HG03442 (cell line): ENCODE measurements around the gene FAM163B.

ENCODE experiments used
- ATAC-seq: cut with Tn5 transposase; IDR thresholded peaks from one replicate; pipeline ENCODE4 v1.9.1; 2021; ENCODE audit warnings: mild to moderate bottlenecking, moderate library complexity; ENCODE audit not compliant: unreplicated experiment

The FAM163B gene

GRCh38 chr9:133532937-133533668, 76.1 kb downstream of the FAM163B start:
- ATAC-seq: no peak

- no peak for ATAC-seq
Observed at GRCh38 chr9:133531293-133531692, 77.9 kb downstream of the FAM163B start.

GRCh38 chr9:133529874-133530273, 79.3 kb downstream of the FAM163B start:
- no peak for ATAC-seq

- no peak for ATAC-seq
Observed at GRCh38 chr9:133529457-133529856, 79.7 kb downstream of the FAM163B start.

- ATAC-seq: no peak
Observed at GRCh38 chr9:133528876-133529241, 80.3 kb downstream of the FAM163B start.

GRCh38 chr9:133528001-133528875, 81.0 kb downstream of the FAM163B start:
- no peak for ATAC-seq

- no peak for ATAC-seq
Observed at GRCh38 chr9:133527444-133527920, 81.7 kb downstream of the FAM163B start.
